Muscle layer of duodenum (tissue), 2 donors: ENCODE measurements around the gene ZC3H12C.

ENCODE experiments used
- H3K27ac ChIP-seq: one replicate; pipeline ENCODE4 v1.7.0; 2013; ENCODE audit warnings: mild to moderate bottlenecking, low read length
- H3K27me3 ChIP-seq: one replicate; pipeline ENCODE4 v1.7.0; 2013; ENCODE audit warnings: low read depth, mild to moderate bottlenecking, control low read depth, low read length
- H3K36me3 ChIP-seq, 2 donors: one replicate each; pipeline ENCODE4 v1.7.0; 2013; ENCODE audit warnings: low read length in 2 of 2, control low read depth in 1 of 2, mild to moderate bottlenecking in 1 of 2; ENCODE audit not compliant: insufficient read depth in 2 of 2, control insufficient read depth in 1 of 2
- H3K4me1 ChIP-seq, 2 donors: one replicate each; pipeline ENCODE4 v1.7.0; 2013; ENCODE audit warnings: low read length in 2 of 2, mild to moderate bottlenecking in 2 of 2, control low read depth in 1 of 2, moderate library complexity in 1 of 2; ENCODE audit not compliant: insufficient read depth in 2 of 2, control insufficient read depth in 1 of 2
- H3K4me3 ChIP-seq, 2 donors: one replicate each; pipeline ENCODE4 v1.7.0; 2013; ENCODE audit warnings: low read length in 2 of 2, low read depth in 1 of 2, mild to moderate bottlenecking in 1 of 2
- H3K9me3 ChIP-seq, 2 donors: one replicate each; pipeline ENCODE4 v1.7.0; 2013; ENCODE audit warnings: low read length in 2 of 2, control low read depth in 1 of 2, mild to moderate bottlenecking in 1 of 2; ENCODE audit not compliant: control insufficient read depth in 1 of 2
- donor health status: healthy.

ZC3H12C gene

GRCh38 chr11:110077831-110078325, 15.3 kb upstream of the ZC3H12C start:
- Histone ChIP-seq H3K27me3 (no peaks in the 10 kb centered on the region), H3K4me1 (no peaks in the 10 kb centered on the region), H3K4me3 (no peak overlapping the region), H3K27ac (no peak overlapping the region), H3K36me3 (no peaks in the 10 kb centered on the region), H3K9me3 (no peaks in the 10 kb centered on the region)

GRCh38 chr11:110078923-110079544, 14.2 kb upstream of the ZC3H12C start:
- H3K27ac ChIP-seq: no peak overlapping the region
- no peaks in the 10 kb centered on the region for H3K36me3 ChIP-seq
- no peaks in the 10 kb centered on the region for H3K4me1 ChIP-seq
- no peaks in the 10 kb centered on the region for H3K27me3 ChIP-seq
- no peaks in the 10 kb centered on the region for H3K9me3 ChIP-seq
- no peak overlapping the region for H3K4me3 ChIP-seq

GRCh38 chr11:110079726-110080125, 13.5 kb upstream of the ZC3H12C start:
- no peaks in the 10 kb centered on the region for H3K27me3 ChIP-seq
- no peak overlapping the region for H3K27ac ChIP-seq

GRCh38 chr11:110081462-110082376, 11.5 kb upstream of the ZC3H12C start:
- Histone ChIP-seq H3K36me3 (no peaks in the 10 kb centered on the region), H3K4me3 (no peak overlapping the region), H3K9me3 (no peaks in the 10 kb centered on the region), H3K27ac (no peak overlapping the region), H3K27me3 (no peaks in the 10 kb centered on the region), H3K4me1 (no peaks in the 10 kb centered on the region)

More at GRCh38 chr11:110079726-110080125, 13.5 kb upstream of the ZC3H12C start:
- no peaks in the 10 kb centered on the region for H3K4me1 ChIP-seq
- no peaks in the 10 kb centered on the region for H3K36me3 ChIP-seq
- no peaks in the 10 kb centered on the region for H3K9me3 ChIP-seq
- no peak overlapping the region for H3K4me3 ChIP-seq

GRCh38 chr11:110082899-110083298, 10.3 kb upstream of the ZC3H12C start:
- Histone ChIP-seq H3K4me3 (no peak overlapping the region), H3K27ac (no peak overlapping the region), H3K27me3 (no peaks in the 10 kb centered on the region), H3K9me3 (no peaks in the 10 kb centered on the region), H3K4me1 (no peaks in the 10 kb centered on the region), H3K36me3 (no peaks in the 10 kb centered on the region)

- Histone ChIP-seq H3K4me1 (no peaks in the 10 kb centered on the region), H3K27ac (no peak overlapping the region), H3K4me3 (no peak overlapping the region), H3K9me3 (no peaks in the 10 kb centered on the region), H3K36me3 (no peaks in the 10 kb centered on the region), H3K27me3 (no peaks in the 10 kb centered on the region)
These were observed 7.8 kb upstream of the ZC3H12C start for GRCh38 chr11:110085255-110085838.

- no peaks in the 10 kb centered on the region for H3K9me3 ChIP-seq
- H3K36me3 ChIP-seq: no peaks in the 10 kb centered on the region
- H3K4me1 ChIP-seq: peaks cover 0 to 2% of the 10 kb centered on the region in 2 donors
- no peak overlapping the region for H3K4me3 ChIP-seq
- no peaks in the 10 kb centered on the region for H3K27me3 ChIP-seq
- H3K27ac ChIP-seq: no peak overlapping the region
These were observed 6.3 kb upstream of the ZC3H12C start for GRCh38 chr11:110086892-110087309.

GRCh38 chr11:110087812-110088534, 5.2 kb upstream of the ZC3H12C start:
- Histone ChIP-seq H3K4me3 (no peak overlapping the region), H3K9me3 (no peaks in the 10 kb centered on the region), H3K27me3 (no peaks in the 10 kb centered on the region), H3K36me3 (no peaks in the 10 kb centered on the region), H3K4me1 (peaks cover 0 to 6% of the 10 kb centered on the region in 2 donors), H3K27ac (no peak overlapping the region)

- no peak overlapping the region for H3K27ac ChIP-seq
- peaks cover 0 to 6% of the 10 kb centered on the region in 2 donors for H3K4me1 ChIP-seq
- peaks cover 0 to 5% of the 10 kb centered on the region in 2 donors for H3K36me3 ChIP-seq
- H3K27me3 ChIP-seq: no peaks in the 10 kb centered on the region
- H3K4me3 ChIP-seq: no peak overlapping the region
- no peaks in the 10 kb centered on the region for H3K9me3 ChIP-seq
These were observed 4.5 kb upstream of the ZC3H12C start for GRCh38 chr11:110088535-110089344.

- H3K4me1 ChIP-seq: peaks cover 0 to 12% of the 10 kb centered on the region in 2 donors
- no peaks in the 10 kb centered on the region for H3K9me3 ChIP-seq
- no peak overlapping the region for H3K4me3 ChIP-seq
- no peak overlapping the region for H3K27ac ChIP-seq
- H3K36me3 ChIP-seq: peaks cover 0 to 7% of the 10 kb centered on the region in 2 donors
- H3K27me3 ChIP-seq: no peaks in the 10 kb centered on the region
These were observed 3.4 kb upstream of the ZC3H12C start for GRCh38 chr11:110089617-110090282.
